ENCODE data around the gene MACF1.

- TF ChIP-seq EP300 (IDR thresholded peaks at IDR 0.05) (no peak), POLR2AphosphoS5 (IDR thresholded peaks at IDR 0.05) (no peak), CTCF (IDR thresholded peaks at IDR 0.05) (no peak), POLR2A (IDR thresholded peaks at IDR 0.05) (no peak)
These were observed 21.7 kb upstream of the MACF1 start for GRCh38 chr1:39182804-39183203.
